Esophagus muscularis mucosa (tissue), 4 donors: Measurements from ENCODE around the gene ACVR2B.

Source experiments
- EP300 ChIP-seq: sonication (generic); formaldehyde crosslinking; IDR thresholded peaks from one replicate; pipeline ENCODE4 v1.6.1; 2017; ENCODE audit warnings: antibody characterized with exemption
- POLR2A ChIP-seq: fragments of 450-650 bp; IDR thresholded peaks from one replicate; pipeline ENCODE4 v1.6.1; 2017; ENCODE audit warnings: antibody characterized with exemption, moderate library complexity, mild to moderate bottlenecking, low read depth
- POLR2AphosphoS5 ChIP-seq, 2 donors: sonication (generic); formaldehyde crosslinking; IDR thresholded peaks; one replicate each; pipeline ENCODE4 v1.6.1; 2017; ENCODE audit warnings: antibody characterized with exemption in 2 of 2
- TF ChIP-seq, protein P1 (sequence below), 3 experiments: fragments of 200-600 bp in 2 of 3; fragments of 450-650 bp in 1 of 3; sonication (generic) in 2 of 3; IDR thresholded peaks; one replicate each; pipeline ENCODE4 v1.5.1; 2017 to 2019; ENCODE audit warnings: antibody characterized with exemption in 3 of 3, mild to moderate bottlenecking in 2 of 3, moderate library complexity in 1 of 3

- TF ChIP-seq EP300 (no peak), POLR2AphosphoS5 (IDR thresholded peaks at IDR 0.05) (no peak), POLR2A (no peak)
- TF ChIP-seq, protein P1, sequence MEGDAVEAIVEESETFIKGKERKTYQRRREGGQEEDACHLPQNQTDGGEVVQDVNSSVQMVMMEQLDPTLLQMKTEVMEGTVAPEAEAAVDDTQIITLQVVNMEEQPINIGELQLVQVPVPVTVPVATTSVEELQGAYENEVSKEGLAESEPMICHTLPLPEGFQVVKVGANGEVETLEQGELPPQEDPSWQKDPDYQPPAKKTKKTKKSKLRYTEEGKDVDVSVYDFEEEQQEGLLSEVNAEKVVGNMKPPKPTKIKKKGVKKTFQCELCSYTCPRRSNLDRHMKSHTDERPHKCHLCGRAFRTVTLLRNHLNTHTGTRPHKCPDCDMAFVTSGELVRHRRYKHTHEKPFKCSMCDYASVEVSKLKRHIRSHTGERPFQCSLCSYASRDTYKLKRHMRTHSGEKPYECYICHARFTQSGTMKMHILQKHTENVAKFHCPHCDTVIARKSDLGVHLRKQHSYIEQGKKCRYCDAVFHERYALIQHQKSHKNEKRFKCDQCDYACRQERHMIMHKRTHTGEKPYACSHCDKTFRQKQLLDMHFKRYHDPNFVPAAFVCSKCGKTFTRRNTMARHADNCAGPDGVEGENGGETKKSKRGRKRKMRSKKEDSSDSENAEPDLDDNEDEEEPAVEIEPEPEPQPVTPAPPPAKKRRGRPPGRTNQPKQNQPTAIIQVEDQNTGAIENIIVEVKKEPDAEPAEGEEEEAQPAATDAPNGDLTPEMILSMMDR (IDR thresholded peaks at IDR 0.05): no peak
These were observed 5.9 kb downstream of the ACVR2B start for GRCh38 chr3:38459499-38460048.
